ENCODE data around the gene AEBP1.

AEBP1 gene

DNA sequence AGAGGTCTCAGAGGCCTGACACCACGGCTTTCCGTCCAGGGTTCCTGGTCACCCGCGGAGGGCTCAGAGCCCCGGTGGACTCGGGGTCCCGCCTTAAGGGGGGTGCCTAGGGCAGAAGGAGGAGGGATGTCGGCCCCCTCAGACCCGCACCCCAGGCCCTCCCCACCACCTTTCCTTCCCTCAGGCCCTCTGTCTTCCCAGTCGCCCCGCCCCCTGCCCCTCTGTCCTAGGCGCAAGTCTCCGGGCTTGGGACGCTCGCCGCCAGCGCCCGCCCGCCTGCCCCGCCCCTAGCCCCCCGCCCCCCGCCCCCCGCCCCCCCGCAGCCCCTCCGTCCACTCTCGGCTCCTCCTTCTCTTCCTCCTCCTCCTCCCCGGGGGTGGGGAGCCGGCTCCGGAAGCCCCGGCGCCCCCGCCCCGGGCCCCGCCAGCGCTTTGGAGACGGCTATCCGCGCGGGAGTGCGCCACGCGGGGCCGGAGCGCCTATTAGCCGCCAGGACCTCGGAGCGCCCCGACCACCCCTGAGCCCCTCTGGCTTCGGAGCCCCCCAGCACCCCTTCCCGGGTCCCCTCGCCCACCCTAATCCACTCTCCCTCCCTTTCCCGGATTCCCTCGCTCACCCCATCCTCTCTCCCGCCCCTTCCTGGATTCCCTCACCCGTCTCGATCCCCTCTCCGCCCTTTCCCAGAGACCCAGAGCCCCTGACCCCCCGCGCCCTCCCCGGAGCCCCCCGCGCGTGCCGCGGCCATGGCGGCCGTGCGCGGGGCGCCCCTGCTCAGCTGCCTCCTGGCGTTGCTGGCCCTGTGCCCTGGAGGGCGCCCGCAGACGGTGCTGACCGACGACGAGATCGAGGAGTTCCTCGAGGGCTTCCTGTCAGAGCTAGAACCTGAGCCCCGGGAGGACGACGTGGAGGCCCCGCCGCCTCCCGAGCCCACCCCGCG lies at the start of gene AEBP1:
AEBP1 (plus strand) TSS at position 423 of the 937 bp plus-strand sequence; CDS start at position 744, 321 bp downstream.
- peak in 1 of 2 donors; percentile 38 for DNase-seq (ENCODE audit: low read depth in 2 of 2)

DNA sequence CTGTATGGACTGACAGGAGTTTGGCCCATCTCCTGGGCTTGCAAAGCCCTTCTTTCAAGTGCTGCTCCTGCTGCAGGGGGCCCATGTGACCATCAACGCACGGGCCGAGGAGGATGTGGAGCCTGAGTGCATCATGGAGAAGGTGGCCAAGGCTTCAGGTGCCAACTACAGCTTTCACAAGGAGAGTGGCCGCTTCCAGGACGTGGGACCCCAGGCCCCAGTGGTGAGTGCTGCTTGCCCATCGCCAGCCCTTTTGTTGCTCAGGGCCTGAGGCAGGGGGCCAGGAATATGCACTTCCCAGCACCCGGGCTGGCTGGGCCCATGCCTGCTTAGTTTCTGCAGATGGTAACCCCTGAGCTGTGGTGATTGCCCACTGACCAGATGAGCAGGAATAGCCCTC lies 47.5 kb upstream of the AEBP1 start:
- no peak for DNase-seq (ENCODE audit: low read depth in 2 of 2)

DNA sequence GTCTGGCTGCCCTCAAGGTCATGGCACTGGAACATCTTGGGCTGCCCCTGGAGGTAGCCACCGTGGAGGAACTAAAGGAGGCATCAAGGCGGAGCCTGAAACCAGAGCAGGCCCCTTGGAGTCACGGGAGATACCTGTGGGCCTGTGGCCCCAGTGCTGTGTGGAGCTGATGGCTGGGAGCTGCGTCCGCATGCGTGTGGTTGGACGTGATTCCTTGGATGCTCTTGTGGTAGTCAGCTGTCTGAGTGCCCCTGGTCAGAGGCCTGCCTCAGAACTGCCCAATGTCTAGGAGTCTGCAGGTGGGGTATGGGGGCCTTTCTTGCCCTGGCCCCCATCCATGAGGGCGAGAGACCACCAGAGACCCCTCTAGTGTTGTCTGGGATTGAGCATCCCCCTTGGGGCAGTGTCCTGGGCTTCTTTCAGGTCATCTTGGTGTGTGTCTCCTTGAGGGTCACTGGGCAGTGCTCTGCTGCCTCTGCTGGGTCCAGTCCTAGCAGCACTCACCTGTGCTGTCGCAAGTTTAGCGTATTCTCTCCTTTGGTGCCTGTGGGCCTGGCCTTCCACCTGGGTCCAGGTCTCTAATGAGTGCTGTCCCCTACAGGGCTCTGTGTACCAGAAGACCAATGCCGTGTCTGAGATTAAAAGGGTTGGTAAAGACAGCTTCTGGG lies 46.8 kb upstream of the AEBP1 start:
- DNase-seq (ENCODE audit: low read depth in 2 of 2) = no peak

DNA sequence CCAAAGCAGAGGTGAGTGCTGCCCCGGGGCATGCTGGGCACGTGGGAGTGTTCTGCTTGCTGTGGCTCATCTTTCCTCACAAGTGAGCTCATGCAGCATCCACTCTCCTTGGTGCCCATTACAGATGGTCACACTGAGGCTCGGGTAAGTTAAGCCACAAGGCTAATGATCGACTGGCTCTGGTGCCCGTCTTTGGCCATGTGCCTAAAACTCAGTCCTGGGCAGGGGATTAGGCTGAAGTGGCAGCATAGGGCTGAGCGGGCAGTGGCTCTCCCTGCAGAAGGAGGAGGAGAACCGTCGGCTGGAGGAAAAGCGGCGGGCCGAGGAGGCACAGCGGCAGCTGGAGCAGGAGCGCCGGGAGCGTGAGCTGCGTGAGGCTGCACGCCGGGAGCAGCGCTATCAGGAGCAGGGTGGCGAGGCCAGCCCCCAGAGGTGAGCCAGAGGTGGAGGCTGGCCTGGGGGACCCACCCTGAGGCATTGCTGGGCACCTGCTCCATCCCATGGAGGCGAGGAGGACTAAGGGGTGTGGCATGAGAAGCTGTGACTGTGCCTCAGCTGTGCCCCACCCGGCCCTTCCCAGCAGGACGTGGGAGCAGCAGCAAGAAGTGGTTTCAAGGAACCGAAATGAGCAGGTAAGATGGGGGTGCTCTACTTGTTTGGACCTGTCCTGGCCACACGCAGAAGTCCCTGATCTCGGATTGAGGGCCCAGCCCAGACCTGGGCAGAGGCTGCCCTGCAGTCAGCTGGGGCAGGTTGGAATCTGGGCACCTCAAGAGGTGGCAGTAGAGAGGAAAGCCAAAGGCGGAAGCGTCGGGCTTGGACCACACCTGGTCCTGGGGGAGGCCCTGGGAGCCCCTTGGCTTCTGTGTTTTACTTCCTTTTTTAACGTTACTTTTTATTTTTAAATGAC lies 46.0 kb upstream of the AEBP1 start:
- no peak for DNase-seq (ENCODE audit: low read depth in 2 of 2)

DNA sequence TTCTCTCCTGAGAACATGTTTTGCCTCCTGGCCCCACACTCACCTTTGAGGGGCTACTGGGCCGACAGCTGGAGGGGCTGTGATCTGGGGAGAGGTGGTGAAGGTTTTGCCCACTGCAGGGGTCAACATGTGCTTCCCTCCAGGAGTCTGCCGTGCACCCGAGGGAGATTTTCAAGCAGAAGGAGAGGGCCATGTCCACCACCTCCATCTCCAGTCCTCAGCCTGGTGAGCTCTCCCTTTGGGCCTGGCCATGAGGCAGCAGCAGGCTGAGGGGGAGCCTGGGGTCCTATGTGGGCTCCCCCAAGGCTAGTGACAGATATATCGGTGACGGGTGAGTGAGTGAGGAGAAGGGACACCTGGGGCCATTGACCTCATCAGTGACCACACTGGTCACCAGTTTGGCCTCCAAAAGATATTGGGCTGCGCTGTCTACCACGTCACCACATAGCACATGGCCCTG lies 45.4 kb upstream of the AEBP1 start:
- no peak for DNase-seq (ENCODE audit: low read depth in 2 of 2)

DNA sequence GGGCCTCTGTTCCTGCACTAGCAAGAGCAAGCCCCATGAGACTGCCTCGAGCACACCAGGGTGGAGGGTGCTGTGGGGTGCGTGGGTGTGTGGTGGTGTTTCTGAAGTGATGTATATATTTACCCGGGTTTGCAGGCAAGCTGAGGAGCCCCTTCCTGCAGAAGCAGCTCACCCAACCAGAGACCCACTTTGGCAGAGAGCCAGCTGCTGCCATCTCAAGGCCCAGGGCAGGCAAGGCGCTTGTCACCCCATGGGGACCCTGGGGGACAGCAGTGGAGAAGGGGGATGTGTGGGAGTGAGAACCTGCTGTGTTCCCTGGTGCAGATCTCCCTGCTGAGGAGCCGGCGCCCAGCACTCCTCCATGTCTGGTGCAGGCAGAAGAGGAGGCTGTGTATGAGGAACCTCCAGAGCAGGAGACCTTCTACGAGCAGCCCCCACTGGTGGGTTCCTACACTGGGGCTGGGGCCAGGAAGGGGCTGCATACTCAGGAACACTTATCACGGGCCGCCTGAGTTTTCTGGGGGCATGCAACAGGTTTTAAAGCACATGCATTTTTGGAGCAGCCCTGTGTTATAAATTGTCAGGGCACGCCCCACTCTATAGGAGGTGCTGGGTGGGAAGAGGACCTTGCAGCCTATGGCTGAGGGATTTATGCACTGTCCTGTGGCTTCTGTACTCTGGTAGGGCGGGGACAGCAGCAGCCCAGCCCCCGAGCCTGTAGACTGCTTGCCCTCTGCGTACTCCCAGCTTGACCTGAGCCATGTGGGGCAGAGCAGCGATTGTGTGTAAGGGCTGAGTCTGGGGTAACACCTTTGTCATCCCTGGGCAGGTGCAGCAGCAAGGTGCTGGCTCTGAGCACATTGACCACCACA lies 44.7 kb upstream of the AEBP1 start:
- DNase-seq (ENCODE audit: low read depth in 2 of 2) = peak in 1 of 2 donors; percentile 36

DNA sequence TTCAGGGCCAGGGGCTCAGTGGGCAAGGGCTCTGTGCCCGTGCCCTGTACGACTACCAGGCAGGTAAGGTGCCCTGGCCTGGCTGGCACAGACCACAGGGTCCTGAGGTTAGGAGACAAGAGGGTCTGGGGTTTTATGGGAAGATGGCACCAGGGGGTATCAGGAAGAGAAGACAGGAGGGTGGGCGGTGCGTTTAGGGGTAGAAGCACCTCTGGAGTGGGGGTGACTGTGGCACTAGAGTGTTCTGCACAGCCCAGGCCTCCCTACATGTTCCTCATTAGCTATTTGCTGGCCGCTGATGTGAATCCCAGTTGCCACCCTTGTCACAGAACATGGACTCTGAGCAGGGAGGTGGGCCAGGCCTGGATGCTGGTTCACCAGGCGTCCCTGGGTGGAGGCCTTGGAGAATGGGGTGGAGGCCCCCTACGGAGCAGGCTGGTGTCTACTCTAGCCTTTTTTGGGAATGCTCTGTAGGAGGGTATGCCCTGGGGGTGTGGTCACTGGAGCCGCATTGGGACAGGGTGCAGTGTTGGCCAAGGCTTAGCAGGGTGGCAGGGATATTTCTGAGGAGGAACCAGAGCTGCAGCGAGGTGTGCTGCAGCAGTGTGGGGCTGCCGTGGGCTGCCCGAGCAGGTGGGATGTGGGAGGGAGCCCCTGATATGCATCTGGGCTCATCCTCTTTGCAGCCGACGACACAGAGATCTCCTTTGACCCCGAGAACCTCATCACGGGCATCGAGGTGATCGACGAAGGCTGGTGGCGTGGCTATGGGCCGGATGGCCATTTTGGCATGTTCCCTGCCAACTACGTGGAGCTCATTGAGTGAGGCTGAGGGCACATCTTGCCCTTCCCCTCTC lies 43.8 kb upstream of the AEBP1 start:
- no peak for DNase-seq (ENCODE audit: low read depth in 2 of 2)

DNA sequence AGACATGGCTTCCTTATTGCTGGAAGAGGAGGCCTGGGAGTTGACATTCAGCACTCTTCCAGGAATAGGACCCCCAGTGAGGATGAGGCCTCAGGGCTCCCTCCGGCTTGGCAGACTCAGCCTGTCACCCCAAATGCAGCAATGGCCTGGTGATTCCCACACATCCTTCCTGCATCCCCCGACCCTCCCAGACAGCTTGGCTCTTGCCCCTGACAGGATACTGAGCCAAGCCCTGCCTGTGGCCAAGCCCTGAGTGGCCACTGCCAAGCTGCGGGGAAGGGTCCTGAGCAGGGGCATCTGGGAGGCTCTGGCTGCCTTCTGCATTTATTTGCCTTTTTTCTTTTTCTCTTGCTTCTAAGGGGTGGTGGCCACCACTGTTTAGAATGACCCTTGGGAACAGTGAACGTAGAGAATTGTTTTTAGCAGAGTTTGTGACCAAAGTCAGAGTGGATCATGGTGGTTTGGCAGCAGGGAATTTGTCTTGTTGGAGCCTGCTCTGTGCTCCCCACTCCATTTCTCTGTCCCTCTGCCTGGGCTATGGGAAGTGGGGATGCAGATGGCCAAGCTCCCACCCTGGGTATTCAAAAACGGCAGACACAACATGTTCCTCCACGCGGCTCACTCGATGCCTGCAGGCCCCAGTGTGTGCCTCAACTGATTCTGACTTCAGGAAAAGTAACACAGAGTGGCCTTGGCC lies 43.0 kb upstream of the AEBP1 start:
- DNase-seq (ENCODE audit: low read depth in 2 of 2) = no peak

DNA sequence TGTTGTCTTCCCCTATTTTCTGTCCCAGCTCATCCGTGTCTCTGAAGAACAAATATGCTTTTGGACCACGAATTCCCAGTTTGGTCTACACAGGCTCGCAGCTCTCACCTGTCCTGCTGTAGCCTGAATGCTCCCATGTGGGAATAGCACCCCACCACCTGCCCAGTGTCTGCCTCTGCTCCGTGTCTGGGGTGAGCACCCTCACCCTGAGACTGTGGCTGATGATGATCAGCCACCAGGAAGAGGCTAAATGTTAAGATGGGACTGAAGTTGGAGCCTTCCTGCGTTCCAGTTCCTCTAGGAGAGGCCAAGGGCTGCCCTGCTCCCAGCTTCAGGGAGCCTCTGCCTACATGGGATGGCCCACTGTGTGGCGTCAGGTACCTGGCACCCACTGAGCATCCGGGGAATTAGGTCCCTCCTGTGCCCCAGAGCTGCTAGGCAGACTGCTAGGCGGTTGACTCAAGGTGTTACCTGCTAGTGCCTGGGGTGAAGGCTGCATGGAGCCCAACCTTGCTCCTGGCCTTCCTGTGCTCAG lies 42.4 kb upstream of the AEBP1 start:
- no peak for DNase-seq (ENCODE audit: low read depth in 2 of 2)

DNA sequence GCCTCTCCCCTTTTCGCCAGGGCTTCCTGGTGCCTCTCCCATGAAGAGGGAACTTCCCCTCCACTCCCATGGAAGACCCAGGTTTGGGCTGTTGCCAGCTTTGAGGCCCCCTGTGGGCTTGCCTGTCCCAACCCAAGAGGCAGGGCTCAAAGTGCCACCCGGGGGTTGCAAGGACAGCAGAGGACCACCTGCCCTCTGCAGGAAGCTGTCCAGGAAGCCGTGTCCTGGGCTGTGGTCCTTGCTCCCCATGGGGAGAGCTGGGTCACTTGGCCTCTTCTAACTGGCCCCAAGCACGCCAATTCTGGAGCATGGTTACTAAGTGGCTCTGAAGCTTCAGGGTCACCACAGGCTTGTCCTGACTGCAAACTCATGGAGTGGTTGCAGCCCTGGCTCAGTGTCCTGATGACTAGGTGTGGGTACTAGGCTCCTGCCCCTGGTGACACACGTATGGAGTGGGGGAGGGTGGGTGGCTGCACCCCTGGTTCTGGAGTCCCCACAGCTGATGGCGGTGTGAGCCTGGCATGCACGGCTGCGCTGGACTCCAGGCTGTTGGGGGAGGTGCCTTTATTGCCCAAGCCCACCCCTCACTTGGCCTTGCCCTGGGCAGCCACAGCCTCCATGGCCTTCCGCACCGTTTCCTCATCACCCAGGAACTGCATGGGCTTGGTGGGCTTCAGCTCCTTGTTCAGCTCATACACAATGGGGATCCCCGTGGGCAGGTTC lies 41.8 kb upstream of the AEBP1 start:
- DNase-seq (ENCODE audit: low read depth in 2 of 2) = no peak

DNA sequence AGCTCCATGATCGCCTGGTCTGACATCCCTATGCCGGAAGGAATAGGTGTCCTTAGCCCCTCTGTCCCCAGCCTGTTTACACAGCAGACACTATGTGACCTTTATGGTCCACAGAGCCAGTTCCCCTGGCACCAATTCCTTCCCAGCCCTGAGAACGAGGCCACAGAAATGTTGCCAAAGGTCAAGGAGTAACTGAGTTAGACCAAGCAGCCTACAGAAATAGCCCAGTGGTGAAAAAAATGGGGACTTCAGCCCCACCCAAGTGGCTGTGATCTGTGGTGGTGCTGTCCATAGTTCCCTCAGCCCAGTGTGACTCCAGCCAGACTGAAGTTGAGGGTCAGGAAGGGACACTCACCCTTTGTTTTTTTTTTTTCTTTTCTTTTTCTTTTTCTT lies 41.2 kb upstream of the AEBP1 start:
- no peak for DNase-seq (ENCODE audit: low read depth in 2 of 2)

DNA sequence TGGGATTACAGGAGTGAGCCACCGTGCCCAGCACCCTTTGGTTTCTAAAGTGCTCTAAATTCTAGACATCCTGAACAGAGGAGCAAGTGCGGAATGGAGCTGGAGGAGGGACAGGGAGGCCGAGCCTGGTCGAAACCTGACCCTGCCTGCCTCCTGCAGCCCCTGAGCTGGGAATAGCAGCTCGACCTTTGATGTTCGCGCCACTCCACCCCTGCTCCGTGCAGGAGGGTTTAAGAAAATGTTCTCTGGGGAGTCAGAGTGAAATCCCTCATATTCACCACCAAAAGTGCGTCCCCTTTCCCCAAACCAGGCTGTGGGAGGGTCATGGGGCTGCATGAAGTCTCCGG lies 40.6 kb upstream of the AEBP1 start:
- no peak for DNase-seq (ENCODE audit: low read depth in 2 of 2)

DNA sequence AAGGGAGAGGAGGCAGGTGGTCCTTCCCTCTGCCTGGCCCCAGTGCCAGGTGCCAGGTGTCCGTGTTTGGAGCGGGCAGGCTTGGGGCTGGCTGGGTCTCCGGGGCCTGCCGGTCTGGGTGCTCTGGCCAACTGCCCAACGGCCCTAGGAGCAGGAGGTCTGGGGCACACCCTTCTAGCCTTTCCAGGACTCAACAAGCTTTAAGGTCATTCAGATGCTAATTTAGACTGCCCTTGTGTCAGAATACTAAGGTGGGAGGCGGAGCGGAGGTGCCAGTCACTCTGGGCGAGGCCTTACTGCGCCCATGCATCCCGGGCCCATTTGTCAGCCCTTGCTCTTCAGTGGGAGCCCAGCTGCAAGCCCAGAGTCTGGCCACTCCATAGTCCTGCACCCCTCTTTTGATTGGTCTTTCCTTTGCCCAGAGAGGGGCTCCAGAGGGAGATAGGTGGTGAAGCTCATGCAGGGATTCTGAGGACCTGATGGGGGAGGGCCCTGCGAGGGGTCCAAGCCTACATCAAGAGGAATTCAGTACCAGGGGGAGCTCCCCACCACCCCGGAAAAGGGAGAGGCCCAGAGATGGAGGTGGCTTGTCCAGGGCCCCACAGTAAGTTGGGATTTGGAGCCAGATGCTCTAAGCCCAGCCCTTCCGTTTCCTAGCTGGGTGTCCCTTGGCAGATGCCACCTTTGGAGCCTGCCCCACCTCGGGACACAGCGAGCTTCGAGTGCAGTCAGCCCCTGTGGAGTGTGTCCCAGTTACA lies 40.1 kb upstream of the AEBP1 start:
- DNase-seq (ENCODE audit: low read depth in 2 of 2) = no peak

DNA sequence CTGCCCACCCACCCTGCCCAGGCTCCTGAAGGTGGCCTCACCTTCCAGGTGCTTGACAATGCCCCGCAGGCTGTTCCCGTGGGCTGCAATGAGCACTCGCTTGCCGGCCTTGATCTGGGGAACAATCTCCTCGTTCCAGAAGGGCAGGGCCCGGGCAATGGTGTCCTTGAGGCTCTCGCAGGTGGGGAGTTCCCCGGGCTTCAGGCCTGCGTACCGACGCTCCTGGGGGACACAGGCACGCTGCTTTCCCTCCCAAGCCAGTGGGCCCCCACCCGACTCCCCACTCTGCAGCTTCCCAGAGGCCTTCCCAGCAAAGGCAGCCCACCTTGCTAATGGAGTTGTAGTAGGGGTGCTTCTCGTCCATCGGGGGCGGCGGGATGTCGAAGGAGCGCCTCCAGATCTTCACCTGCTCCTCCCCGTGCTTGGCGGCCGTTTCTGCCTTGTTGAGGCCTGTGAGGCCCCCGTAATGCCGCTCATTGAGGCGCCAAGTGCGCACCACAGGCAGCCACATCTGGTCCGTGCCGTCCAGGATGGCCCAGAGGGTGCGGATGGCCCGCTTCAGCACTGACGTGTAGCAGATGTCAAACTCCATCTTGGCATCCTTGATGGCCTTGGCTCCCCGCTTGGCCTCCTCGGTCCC lies 39.2 kb upstream of the AEBP1 start:
- DNase-seq (ENCODE audit: low read depth in 2 of 2) = no peak

DNA sequence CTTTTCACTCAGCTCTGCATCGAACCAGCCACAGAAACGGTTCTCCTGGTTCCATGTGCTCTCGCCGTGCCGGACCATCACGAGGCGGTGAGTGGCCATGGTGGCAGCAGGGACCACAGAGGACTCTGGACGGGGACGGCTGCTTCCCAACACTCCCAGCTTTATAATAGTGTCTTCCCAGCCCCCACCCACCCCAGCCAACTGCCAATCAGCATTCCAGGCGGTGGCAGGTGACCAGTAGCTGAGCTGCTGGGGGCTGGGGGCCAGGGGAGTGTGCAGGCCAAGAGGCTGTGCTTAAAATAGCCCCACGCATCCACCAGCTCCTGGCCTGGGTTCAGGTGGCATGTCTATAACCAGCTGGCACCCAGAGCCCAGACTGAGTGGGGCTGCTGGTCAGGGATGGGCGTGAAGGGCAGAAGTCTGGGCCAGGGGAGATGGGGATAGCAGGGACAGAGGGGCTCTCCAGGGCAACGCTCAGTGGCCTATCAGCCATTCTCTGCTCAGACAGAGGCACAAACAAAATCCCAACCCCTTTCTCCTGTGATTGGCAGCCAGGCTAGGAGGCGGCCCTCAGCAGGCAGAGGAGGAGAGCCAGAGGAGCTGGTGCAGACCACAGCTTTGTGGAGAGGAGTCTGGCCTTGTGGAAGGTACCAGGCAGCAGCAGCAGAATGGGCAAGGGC lies 38.6 kb upstream of the AEBP1 start, which contains the start of gene PGAM2:
PGAM2 (minus strand) TSS at position 137 of the 680 bp plus-strand sequence; CDS start at position 99, 38 bp downstream.
- DNase-seq (ENCODE audit: low read depth in 2 of 2) = no peak

DNA sequence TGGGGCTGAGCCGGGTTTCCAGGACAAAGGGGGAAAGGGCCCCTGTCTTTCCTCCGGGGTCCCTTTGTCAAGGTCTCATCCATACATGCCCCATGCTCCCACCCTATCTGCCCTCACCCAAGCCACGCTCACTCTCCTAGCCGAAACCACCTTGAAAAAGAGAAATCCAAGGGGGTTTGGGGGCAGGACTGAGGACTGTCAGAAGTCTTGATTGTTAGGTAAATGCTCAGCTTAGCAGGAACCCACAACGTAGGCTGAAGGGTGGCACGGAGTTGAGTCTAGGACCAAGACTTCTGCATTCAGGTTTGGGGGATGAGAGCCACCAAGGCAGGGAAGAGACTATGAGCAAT lies 38.1 kb upstream of the AEBP1 start:
- DNase-seq (ENCODE audit: low read depth in 2 of 2) = no peak
